Brain microvascular endothelial cell (primary cell): Measurements from ENCODE around the gene DAD1.

Experiments
- DNase-seq: peaks from one replicate; pipeline ENCODE4 v3.0.0-alpha.2; 2020
- H3K27ac ChIP-seq: fragments of 250-450 bp; sonication (Bioruptor Pico); 2 replicates; pipeline ENCODE4 v1.5.1; 2020; ENCODE audit warnings: mild to moderate bottlenecking, moderate library complexity
- H3K27me3 ChIP-seq: fragments of 250-450 bp; sonication (Bioruptor Pico); replicated peaks from 2 replicates; pipeline ENCODE4 v1.5.1; 2020; ENCODE audit warnings: mild to moderate bottlenecking
- H3K36me3 ChIP-seq: fragments of 250-450 bp; sonication (Bioruptor Pico); replicated peaks from 2 replicates; pipeline ENCODE4 v1.5.1; 2020; ENCODE audit warnings: mild to moderate bottlenecking
- H3K4me3 ChIP-seq: 2 replicates; pipeline ENCODE4 v1.5.1; 2011; ENCODE audit warnings: low read depth, mild to moderate bottlenecking, control low read depth, low read length, moderate library complexity
- CTCF ChIP-seq: IDR thresholded peaks from 2 replicates; pipeline ENCODE4 v1.5.1; 2011; ENCODE audit warnings: low read depth, mild to moderate bottlenecking, moderate library complexity, low read length, control low read depth, inconsistent platforms; ENCODE audit errors: missing control alignments
- in situ Hi-C: cut with HindIII; loops from 2 replicates; pipeline ENCODE4 v1.10.0; 2017; ENCODE audit warnings: low sequenced_read_pairs, low pct_ligation_motif_present

DAD1 gene

GRCh38 chr14:22541721-22542120, 47.3 kb downstream of the DAD1 start:
- Histone ChIP-seq H3K36me3 (no peaks in the 10 kb centered on the region), H3K27ac (no peak overlapping the region), H3K4me3 (no peak overlapping the region), H3K27me3 (no peaks in the 10 kb centered on the region)
- in situ Hi-C loops, result no loop called here
- no peak for DNase-seq
- no peak for TF ChIP-seq CTCF

- H3K36me3 ChIP-seq, result no peaks in the 10 kb centered on the region
- TF ChIP-seq CTCF, result no peak
- DNase-seq, result no peak
These were observed 48.1 kb downstream of the DAD1 start for GRCh38 chr14:22540811-22541360.

GRCh38 chr14:22540293-22540692, 48.7 kb downstream of the DAD1 start:
- Histone ChIP-seq H3K27ac (no peak overlapping the region), H3K27me3 (no peaks in the 10 kb centered on the region), H3K36me3 (no peaks in the 10 kb centered on the region), H3K4me3 (no peak overlapping the region)
- in situ Hi-C loops, result no loop called here
- DNase-seq, result no peak
- no peak for TF ChIP-seq CTCF

More at GRCh38 chr14:22540811-22541360, 48.1 kb downstream of the DAD1 start:
- H3K27ac ChIP-seq, result no peak overlapping the region
- in situ Hi-C loops, result no loop called here
- no peaks in the 10 kb centered on the region for H3K27me3 ChIP-seq
- no peak overlapping the region for H3K4me3 ChIP-seq

GRCh38 chr14:22539831-22540230, 49.2 kb downstream of the DAD1 start:
- Histone ChIP-seq H3K36me3 (no peaks in the 10 kb centered on the region), H3K27ac (no peak overlapping the region), H3K4me3 (no peak overlapping the region), H3K27me3 (no peaks in the 10 kb centered on the region)
- no peak for DNase-seq
- in situ Hi-C loops, result no loop called here
- no peak for TF ChIP-seq CTCF

- in situ Hi-C loops, result no loop called here
- Histone ChIP-seq H3K27ac (no peak overlapping the region), H3K27me3 (no peaks in the 10 kb centered on the region), H3K36me3 (no peaks in the 10 kb centered on the region), H3K4me3 (no peak overlapping the region)
- no peak for DNase-seq
- TF ChIP-seq CTCF, result no peak
These were observed 50.3 kb downstream of the DAD1 start for GRCh38 chr14:22538671-22539228.
